HepG2 (cell line): ENCODE measurements around the gene CYP4V2. TPM values are rescaled to one million over a fixed set of nuclear protein-coding genes. Genes with fewer than 3 reads are reported as not detected.

ENCODE experiments used
- ATAC-seq: fragments of 200-7000 bp; cut with Tn5 transposase; 3 replicates; pipeline ENCODE4 v1.9.1; 2020; ENCODE audit warnings: mild to moderate bottlenecking, moderate library complexity
- BruUV-seq: library from RNA; stranded (reverse); fragments of 400-500 nt; replicated peaks from 2 replicates; lab custom pipeline; 2021; lab: Mats Ljungman, UMichigan
- CTCF ChIA-PET: fragments of 300-600 bp; formaldehyde crosslinking; extraction: SDS; loops from one replicate; lab custom pipeline; 2021; ENCODE audit warnings: low total read pairs, inconsistent platforms, low intra/inter-chr PET ratio; lab: Yijun Ruan, JAX
- POLR2A ChIA-PET: fragments of 350-600 bp; sonication (Branson Sonifier 250); formaldehyde crosslinking; loops from one replicate; lab custom pipeline; 2020; ENCODE audit warnings: antibody characterized with exemption, inconsistent platforms; lab: Yijun Ruan, JAX
- DNase-seq: peaks from one replicate; pipeline ENCODE4 v3.0.0-alpha.2; 2015; ENCODE audit warnings: low spot score
- FAIRE-seq: peaks from 3 replicates; lab custom pipeline; 2011; peaks lifted over from hg19 to GRCh38; lab: Jason Lieb, UNC
- H2AFZ ChIP-seq: one replicate; pipeline ENCODE4 v1.6.1; 2011; ENCODE audit warnings: low read length, inconsistent platforms
- H3K27ac ChIP-seq: fragments of 300-600 bp; 3 replicates; pipeline ENCODE4 v1.8.0; 2011; ENCODE audit warnings: mixed run types, mild to moderate bottlenecking, mixed read lengths, low read length, inconsistent platforms; ENCODE audit not compliant: insufficient read depth; ENCODE audit errors: extremely low read length
- H3K27me3 ChIP-seq, 2 experiments: fragments of 200-600 bp in 1 of 2; 2 replicates in 1 of 2; 3 replicates in 1 of 2; pipeline versions ENCODE4 v1.6.0 to v1.8.0; 2011; ENCODE audit warnings: low read length in 2 of 2, mild to moderate bottlenecking in 2 of 2, moderate library complexity in 2 of 2, inconsistent platforms in 1 of 2; ENCODE audit not compliant: insufficient read depth in 2 of 2, control insufficient read depth in 1 of 2
- H3K36me3 ChIP-seq, 2 experiments: fragments of 200-600 bp in 1 of 2; replicated peaks in 1 of 2; 2 replicates in 1 of 2; 3 replicates in 1 of 2; pipeline versions ENCODE4 v1.5.1 to v1.8.0; 2011; ENCODE audit warnings: low read length in 2 of 2, inconsistent platforms in 1 of 2; ENCODE audit not compliant: insufficient read depth in 2 of 2, control insufficient read depth in 1 of 2
- H3K4me1 ChIP-seq: 2 replicates; pipeline ENCODE4 v1.5.1; 2012; ENCODE audit warnings: low read length, inconsistent platforms; ENCODE audit not compliant: insufficient read depth
- H3K4me2 ChIP-seq: 2 replicates; pipeline ENCODE4 v1.6.0; 2011; ENCODE audit warnings: low read depth, low read length, inconsistent platforms
- H3K4me3 ChIP-seq, 3 experiments: fragments of 200-600 bp in 1 of 3; sonication (generic), shearing (Covaris generic) in 1 of 3; replicated peaks in 1 of 3; 2 replicates each; pipeline ENCODE4 v1.5.1; 2011 to 2016; ENCODE audit warnings: low read length in 3 of 3, inconsistent platforms in 2 of 3, low read depth in 2 of 3, mild to moderate bottlenecking in 2 of 3, control low read depth in 1 of 3, mixed read lengths in 1 of 3; ENCODE audit not compliant: insufficient read depth in 1 of 3
- H3K79me2 ChIP-seq: one replicate; pipeline ENCODE4 v1.6.1; 2011; ENCODE audit warnings: low read length, inconsistent platforms; ENCODE audit not compliant: insufficient read depth
- H3K9ac ChIP-seq: 2 replicates; pipeline ENCODE4 v1.6.0; 2011; ENCODE audit warnings: mild to moderate bottlenecking, low read depth, low read length, inconsistent platforms; ENCODE audit not compliant: insufficient read depth
- H3K9me3 ChIP-seq: 2 replicates; pipeline ENCODE4 v1.5.1; 2012; ENCODE audit warnings: mild to moderate bottlenecking, low read length
- H4K20me1 ChIP-seq: 2 replicates; pipeline ENCODE4 v1.6.0; 2011; ENCODE audit warnings: inconsistent platforms, mild to moderate bottlenecking, low read length, moderate library complexity; ENCODE audit not compliant: insufficient read depth
- ARNT2 ChIP-seq: sonication (generic); formaldehyde crosslinking; IDR thresholded peaks from 2 replicates; pipeline ENCODE4 v1.8.0; 2022; ENCODE audit warnings: mild to moderate bottlenecking, low read depth, missing genetic modification reagents, moderate library complexity
- CENPX ChIP-seq: sonication (generic); formaldehyde crosslinking; IDR thresholded peaks from 2 replicates; pipeline ENCODE4 v1.9.0; 2021; ENCODE audit warnings: mild to moderate bottlenecking, missing genetic modification reagents, moderate library complexity
- CHD2 ChIP-seq: IDR thresholded peaks from 2 replicates; pipeline ENCODE4 v1.6.1; 2011; ENCODE audit warnings: low read depth, low read length, improper control_type of control experiment
- SP5 ChIP-seq: IDR thresholded peaks from 2 replicates; pipeline ENCODE4 v1.6.1; 2016; ENCODE audit warnings: low read depth, borderline replicate concordance
- TEAD2 ChIP-seq: sonication (generic); formaldehyde crosslinking; IDR thresholded peaks from 2 replicates; pipeline ENCODE4 v1.9.0; 2021; ENCODE audit warnings: missing genetic modification reagents
- U2AF1 ChIP-seq: fragments of 200-400 bp; formaldehyde crosslinking; optimal IDR thresholded peaks from 2 replicates; pipeline ENCODE3; 2017; ENCODE audit warnings: mild to moderate bottlenecking, low read depth, low read length
- ZBTB40 ChIP-seq, 2 experiments: fragments of 450-650 bp in 1 of 2; sonication (generic) in 1 of 2; formaldehyde crosslinking in 1 of 2; IDR thresholded peaks; 2 replicates each; pipeline versions ENCODE4 v1.6.1 to v1.8.0; 2016 to 2022; ENCODE audit warnings: antibody characterized with exemption in 1 of 2, mild to moderate bottlenecking in 1 of 2, missing genetic modification reagents in 1 of 2
- WGBS: methylation state at CpG from one replicate; pipeline ENCODE4 v1.1.6; 2017; ENCODE audit warnings: low lambda C conversion rate; 5-methylcytosine and 5-hydroxymethylcytosine counted together
- in situ Hi-C: cut with HindIII; loops from 2 replicates; pipeline ENCODE4 v1.10.0; 2017; ENCODE audit warnings: low pct_unique_long_range_greater_than_20kb; ENCODE audit not compliant: extremely low pct_ligation_motif_present
- intact Hi-C: fragments of 100-400 bp; cut with micrococcal nuclease; formaldehyde crosslinking; loops from one replicate; pipeline ENCODE4 v1.10.0; 2022; ENCODE audit not compliant: unreplicated experiment
- polyA plus RNA-seq, 8 experiments: library from polyadenylated mRNA; depleted of rRNA in 3 of 8; stranded (reverse) in 7 of 8; unstranded in 1 of 8; fragments of >200 nt; fragmentation: Illumina TruSeq in 4 of 8; extraction: Trizol in 4 of 8; gene quantifications; 2 replicates each; pipeline versions ENCODE4 v1.2.1 to v1.2.3, GENCODE V29; 2011 to 2016; ENCODE audit warnings: low read depth in 4 of 8, missing spikeins in 1 of 8, mixed read lengths in 1 of 8; ENCODE audit not compliant: insufficient read depth in 1 of 8
- total RNA-seq, 5 experiments: library from RNA; depleted of rRNA; stranded (reverse); fragments of >200 nt; fragmentation: Illumina TruSeq; extraction: Trizol; gene quantifications; 2 replicates each; pipeline ENCODE4 v1.2.3, GENCODE V29; 2016; ENCODE audit warnings: low read depth in 1 of 5

Gene CYP4V2
- total and polyA plus RNA-seq, 2 of the 13 experiments (the other 11 are each of a cell fraction or from before 2014, with no cell fraction given), result 4.7 to 7.2 TPM

- TF ChIP-seq ZBTB40 (IDR thresholded peaks at IDR 0.05) (peak; percentile 68), ZBTB40 (CRISPR knock-in tag; IDR thresholded peaks at IDR 0.05) (peak; percentile 98)
- TF ChIP-seq, all 625 proteins: peak for 1
Measured at GRCh38 chr4:186217733-186218293, 26.4 kb downstream of the CYP4V2 start (continued).

GRCh38 chr4:186221624-186222023 is 30.3 kb downstream of the CYP4V2 start:
- H3K4me3 ChIP-seq, result no peak overlapping the region
- FAIRE-seq (no peak), ATAC-seq (no peak), DNase-seq (no peak)
- no peaks in the 10 kb centered on the region for H3K36me3 ChIP-seq
- no peak overlapping the region for H3K9ac ChIP-seq
- WGBS, result 10% methylated on average over 1 of the region's 1 CpG
- in situ Hi-C loops (no loop called here), intact Hi-C loops (no loop called here)
- H3K4me2 ChIP-seq, result no peak overlapping the region
- ChIA-PET POLR2A (no interaction called here), CTCF (no interaction called here)
- peaks cover 8% of the 10 kb centered on the region; the same call in 1 of the 2 replicates for H3K9me3 ChIP-seq
- no peak overlapping the region for H3K27ac ChIP-seq
- peaks cover 0 to under 1% of the 10 kb centered on the region in 2 experiments; a peak in 1 of 5 replicates for H3K27me3 ChIP-seq
- no peak overlapping the region for H2AFZ ChIP-seq
- no TSS peak for BruUV-seq
- H3K79me2 ChIP-seq, result no peaks in the 10 kb centered on the region
- H4K20me1 ChIP-seq, result no peaks in the 10 kb centered on the region
- H3K4me1 ChIP-seq, result peaks cover 5% of the 10 kb centered on the region
- TF ChIP-seq U2AF1 (no peak), CENPX (CRISPR knock-in tag) (no peak), ARNT2 (CRISPR knock-in tag) (no peak), CHD2 (no peak), TEAD2 (no peak), SP5 (CRISPR knock-in tag) (no peak)
